Stimulated activated CD4-positive, alpha-beta T cell treated with anti-CD3 and anti-CD28 coated beads, TNF-alpha, amount 100 ng/mL, for 1 hour (primary cell): ENCODE results near the gene CDY2B.
"Not testable (repeated sequence)": the region's sequence is repeated elsewhere in the genome, so short reads cannot be mapped to it uniquely, and the experiment has no call there.

Experiments
- DNase-seq, 3 donors: peaks; one replicate each; pipeline ENCODE4 v3.0.0-alpha.2; 2020; ENCODE audit warnings: low read depth in 3 of 3, low spot score in 1 of 3

CDY2B gene, protein sequence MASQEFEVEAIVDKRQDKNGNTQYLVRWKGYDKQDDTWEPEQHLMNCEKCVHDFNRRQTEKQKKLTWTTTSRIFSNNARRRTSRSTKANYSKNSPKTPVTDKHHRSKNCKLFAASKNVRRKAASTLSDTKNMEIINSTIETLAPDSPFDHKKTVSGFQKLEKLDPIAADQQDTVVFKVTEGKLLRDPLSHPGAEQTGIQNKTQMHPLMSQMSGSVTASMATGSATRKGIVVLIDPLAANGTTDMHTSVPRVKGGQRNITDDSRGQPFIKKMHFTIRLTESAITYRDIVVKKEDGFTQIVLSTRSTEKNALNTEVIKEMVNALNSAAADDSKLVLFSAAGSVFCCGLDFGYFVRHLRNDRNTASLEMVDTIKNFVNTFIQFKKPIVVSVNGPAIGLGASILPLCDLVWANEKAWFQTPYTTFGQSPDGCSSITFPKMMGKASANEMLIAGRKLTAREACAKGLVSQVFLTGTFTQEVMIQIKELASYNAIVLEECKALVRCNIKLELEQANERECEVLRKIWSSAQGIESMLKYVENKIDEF

DNA sequence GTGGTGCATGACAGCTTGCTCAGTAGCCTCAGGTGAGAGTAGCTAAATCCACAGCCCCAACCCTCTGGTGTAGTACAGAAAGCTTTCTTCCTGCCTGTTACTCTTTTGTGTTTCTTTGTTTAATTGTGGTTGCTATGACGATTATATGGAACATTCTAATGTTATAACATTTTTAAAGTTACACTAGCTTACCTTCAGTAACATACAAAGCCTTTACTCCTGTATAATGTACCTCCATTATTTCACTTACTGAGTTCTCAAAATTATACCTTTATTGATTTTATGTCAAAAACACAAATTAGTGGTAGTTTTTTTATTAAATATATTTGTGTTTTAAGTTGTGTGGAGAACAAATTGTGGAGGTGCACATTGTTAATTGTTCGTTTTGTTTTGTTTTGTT is at the start of gene CDY2B:
TSS of gene CDY2B (minus strand) at position 101 of the 400 bp plus-strand sequence. CDS start 328 bp downstream, outside the sequence.
- DNase-seq = not testable (repeated sequence)

- DNase-seq = not testable (repeated sequence)
These were observed 28.0 kb upstream of the CDY2B start for GRCh38 chrY:17908009-17908408.

GRCh38 chrY:17907351-17907750 is 27.3 kb upstream of the CDY2B start:
- DNase-seq = not testable (repeated sequence)

- DNase-seq = not testable (repeated sequence)
These were observed 1.7 kb upstream of the CDY2B start for GRCh38 chrY:17881697-17882096.

DNA sequence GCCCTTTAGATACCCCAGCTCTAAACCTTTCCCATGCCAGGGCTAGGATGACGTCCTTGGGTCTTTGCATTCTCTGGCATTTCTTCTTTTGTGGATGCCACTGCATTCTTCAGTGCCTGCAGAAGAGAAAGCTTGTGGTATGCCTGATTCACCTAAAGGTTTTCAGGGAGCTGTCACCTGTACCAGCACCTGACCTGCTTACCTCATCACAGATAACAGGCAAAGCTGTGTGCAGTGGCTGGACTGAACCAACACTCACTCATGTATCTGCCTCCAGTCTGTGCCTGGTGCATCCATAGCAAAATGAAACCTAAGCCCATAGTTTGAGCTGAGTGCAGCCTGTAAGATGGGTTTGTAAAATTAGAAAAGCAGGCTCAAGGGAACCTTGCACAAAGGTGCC is 3.3 kb downstream of the CDY2B start:
- not testable (repeated sequence) for DNase-seq

GRCh38 chrY:17875401-17875800 is 4.6 kb downstream of the CDY2B start:
- DNase-seq = not testable (repeated sequence)

- not testable (repeated sequence) for DNase-seq
These were observed 8.7 kb downstream of the CDY2B start for GRCh38 chrY:17871194-17871903.

GRCh38 chrY:17870737-17871136 is 9.3 kb downstream of the CDY2B start:
- DNase-seq = not testable (repeated sequence)

GRCh38 chrY:17867850-17868249 is 12.2 kb downstream of the CDY2B start:
- DNase-seq = not testable (repeated sequence)

DNA sequence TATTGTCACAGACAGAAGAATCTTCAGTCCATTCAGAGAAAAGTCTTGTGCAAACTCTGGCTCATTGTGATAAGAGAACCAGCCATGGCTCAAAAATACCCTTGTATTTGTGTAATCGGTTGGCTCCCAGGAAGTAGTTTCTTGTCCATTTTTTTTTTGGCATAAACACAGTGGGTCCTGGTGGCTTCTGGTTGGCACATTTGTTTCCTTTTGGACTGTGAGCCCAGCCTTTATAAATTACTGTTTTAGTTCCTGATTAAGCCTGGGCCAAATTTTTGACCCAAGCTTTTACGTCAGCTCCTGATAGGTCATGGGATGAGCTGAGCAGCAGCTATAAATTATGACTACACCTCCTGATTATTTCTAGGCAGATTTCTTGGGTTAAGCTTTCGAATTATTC is 19.4 kb downstream of the CDY2B start:
- not testable (repeated sequence) for DNase-seq

- DNase-seq = not testable (repeated sequence)
These were observed 22.8 kb downstream of the CDY2B start for GRCh38 chrY:17856963-17857848.

DNA sequence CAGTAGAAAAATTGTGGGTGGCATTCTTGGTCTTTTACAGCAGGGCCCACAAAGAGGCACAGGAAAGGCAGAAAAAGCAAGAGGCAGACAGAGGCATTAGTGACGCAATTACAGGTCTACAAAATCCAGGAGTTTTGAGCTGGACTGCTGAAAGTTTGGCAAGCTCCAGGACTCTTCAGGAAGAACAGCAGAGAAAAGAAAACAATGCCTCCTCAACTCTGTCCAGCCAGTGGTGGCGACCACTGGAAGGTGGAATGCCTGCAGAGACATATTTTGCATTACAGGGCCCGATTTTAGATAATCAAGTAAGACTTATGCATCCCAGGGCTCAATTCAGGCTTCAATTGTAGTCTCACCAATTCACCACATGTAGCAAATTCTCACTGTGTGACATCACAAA is 23.5 kb downstream of the CDY2B start:
- not testable (repeated sequence) for DNase-seq

DNA sequence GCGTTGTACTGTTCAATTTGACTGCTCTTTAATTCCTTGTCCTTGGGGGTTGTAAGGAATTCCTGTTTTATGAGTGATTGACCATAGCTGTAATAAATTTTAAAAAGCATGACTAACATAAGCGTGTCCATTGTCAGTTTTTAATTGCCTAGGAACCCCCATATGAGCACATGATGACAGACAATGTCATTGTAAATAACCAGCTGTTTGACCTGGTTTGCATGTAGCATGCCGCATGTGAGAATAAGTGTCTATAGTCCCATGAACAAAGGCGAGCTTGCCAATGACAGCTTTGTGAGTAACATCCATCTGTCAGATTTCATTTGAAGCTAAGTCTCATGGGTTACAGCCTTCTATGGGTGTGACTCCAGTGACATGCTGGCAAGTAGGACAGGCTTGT is 30.9 kb downstream of the CDY2B start:
- DNase-seq = not testable (repeated sequence)

DNA sequence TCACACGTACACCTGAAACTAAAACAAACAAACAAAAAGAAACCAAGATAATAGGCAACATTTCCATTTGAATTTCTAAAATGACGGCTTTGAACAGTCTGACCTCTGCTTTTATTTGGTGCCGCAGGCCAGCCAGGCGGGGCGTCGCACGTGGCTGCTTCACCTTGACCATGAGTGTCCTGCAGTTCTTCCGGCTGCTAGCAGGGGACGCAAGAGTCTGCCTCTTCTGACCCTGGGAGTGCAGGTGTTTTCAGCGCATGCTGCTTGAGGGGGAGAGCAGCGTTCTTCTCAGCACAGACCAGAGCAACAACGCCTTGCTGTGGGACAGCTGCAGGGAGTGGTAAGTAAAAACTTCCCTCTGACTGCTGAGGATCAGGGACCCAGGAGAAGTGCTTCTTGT is 47.9 kb downstream of the CDY2B start:
- DNase-seq = not testable (repeated sequence)
